ENCODE measurements around the gene C6orf118.

Gene C6orf118

DNA sequence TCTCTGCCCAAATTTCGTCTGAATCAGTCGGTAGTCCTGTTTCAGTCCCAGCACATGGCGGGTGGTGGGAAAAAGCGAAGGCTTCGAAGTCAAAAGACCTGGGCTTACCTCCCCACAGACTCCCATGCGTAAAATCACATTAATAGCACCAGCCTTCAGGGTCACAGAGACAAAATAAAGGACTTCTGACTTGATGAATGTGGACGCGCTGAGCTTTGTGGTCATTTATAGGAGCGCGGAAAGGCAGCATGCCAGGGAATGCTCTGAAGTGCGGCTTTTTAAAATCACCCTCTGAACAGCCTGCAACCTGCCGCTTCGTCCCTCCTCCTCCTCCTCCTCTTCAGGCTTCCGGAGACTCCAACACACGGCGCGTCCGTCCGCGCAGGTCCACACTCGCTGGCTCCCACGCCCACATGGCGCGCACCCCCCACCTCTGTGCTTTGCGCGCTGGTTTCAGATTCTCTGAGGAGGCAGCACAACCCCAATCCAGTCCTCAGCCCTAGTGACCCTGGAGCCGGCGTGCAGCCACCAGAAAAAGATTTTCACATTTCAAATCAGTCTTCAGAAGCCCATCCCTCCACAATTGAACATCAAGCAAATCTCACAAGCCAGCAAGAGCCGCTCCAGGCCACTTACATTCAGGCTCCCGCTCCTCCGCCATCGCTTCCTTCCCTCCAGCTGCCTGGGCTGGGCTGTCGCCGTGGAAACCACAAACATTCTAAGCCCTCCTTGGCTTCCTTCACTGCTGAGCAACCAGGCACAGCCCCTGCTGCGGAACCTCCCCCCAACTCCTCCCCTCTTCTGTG is at the start of gene C6orf118:
C6orf118 (minus strand) TSS at position 680 of the 806 bp plus-strand sequence; CDS start at position 661, 19 bp downstream.
- no peak for DNase-seq (ENCODE audit: low read depth in 2 of 2)

DNA sequence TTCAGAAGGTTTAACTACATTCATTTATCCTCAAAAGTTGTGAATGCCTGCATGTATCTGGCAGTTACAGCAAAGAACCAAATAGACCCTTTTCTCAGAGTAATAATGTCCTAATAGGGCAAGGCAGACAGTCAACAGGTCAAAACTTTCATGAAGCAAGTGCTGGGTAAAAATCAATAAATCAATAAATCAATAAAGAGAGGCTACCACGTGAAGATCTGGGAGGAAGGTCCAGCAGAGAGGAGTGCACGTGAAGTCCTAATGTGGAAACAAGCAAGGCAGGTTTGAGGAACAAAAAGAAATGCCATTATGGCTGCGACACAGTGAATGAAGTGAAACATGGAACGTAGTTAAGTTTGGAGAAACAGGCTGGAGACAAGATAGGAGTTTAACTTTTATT is 36.3 kb upstream of the C6orf118 start:
- no peak for DNase-seq (ENCODE audit: low read depth in 2 of 2)

DNA sequence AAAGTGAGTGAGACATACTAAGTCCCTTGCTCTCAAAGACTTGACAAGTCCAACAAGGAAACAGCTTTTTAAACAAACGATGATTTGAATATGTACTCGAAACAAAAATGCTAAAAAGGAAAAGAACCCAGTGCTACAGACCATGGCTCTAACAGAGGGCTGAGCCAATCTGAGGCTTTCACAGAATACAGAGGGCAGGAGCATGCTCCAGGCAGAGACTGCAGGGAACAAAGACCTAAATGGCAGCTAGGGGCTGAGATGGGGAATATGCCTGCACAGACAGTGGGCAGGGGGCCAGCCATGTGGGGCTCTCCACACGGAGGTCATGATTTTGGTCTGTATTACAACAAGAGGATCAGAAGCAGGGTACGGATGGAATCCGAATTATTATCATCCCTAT is 31.1 kb upstream of the C6orf118 start:
- DNase-seq (ENCODE audit: low read depth in 2 of 2) = no peak

DNA sequence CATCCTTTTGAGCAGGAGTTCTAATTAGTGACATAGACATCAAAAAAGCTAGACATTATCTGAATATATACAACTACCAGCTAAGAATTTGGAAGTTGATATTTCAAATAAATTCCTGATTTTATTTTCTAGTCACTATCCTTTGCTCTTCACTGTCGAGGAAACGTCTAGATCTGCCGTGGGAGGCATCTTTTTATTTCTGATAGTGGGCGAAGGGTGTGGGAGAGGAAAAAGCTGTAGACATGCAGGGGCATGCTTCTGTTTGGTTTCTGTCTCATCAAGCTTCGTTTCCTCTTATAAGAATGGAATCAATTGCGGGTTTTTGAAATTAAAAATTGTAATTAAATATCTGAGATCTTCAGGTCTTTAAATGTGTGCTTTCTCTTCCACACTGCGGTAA is 16.2 kb upstream of the C6orf118 start:
- no peak for DNase-seq (ENCODE audit: low read depth in 2 of 2)

DNA sequence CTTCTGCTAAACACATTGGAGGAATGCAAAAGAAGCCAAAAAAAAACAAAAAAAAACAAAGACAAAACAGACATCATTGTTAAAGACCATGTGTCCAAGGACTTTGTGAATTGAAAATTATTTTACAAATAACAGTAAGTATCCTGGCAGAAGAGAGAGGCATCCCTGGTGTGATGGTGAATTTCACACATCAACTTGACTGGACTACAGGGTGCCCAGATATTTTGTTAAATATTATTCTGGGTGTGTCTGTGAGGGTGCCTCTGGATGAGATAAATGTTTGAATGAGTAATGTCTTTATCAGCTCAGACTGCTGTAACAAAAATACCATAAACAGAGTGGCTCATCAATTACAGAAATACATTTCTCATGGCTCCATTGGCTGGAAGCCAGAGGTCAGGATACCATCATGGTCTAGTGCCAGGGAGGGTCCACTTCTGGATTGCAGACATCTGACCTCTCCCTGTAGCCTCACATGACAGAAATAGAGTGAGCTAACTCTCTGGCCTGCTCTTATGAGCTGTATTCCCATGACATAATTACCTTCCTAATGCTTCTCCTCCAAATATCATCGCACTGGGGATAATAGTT is 12.2 kb upstream of the C6orf118 start:
- no peak for DNase-seq (ENCODE audit: low read depth in 2 of 2)

DNA sequence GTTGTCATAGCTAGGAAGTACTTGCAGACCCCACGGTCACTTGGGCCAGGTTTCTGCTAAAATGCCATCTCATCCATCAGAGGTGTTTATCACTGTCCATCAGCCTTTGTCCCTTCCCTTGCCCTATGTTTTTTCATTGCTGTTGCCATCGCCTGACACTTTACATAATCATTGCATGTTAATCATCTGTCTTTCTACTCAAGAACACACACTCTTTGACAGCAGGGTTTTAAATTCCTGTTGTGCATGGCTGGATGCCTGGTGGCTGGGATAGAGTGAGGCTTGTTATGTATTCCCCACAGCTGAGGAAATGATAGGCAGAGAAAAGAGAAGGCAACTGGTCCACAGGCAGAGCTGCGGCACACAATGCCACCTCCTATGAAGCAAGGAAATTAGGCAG is 11.7 kb upstream of the C6orf118 start:
- no peak for DNase-seq (ENCODE audit: low read depth in 2 of 2)

DNA sequence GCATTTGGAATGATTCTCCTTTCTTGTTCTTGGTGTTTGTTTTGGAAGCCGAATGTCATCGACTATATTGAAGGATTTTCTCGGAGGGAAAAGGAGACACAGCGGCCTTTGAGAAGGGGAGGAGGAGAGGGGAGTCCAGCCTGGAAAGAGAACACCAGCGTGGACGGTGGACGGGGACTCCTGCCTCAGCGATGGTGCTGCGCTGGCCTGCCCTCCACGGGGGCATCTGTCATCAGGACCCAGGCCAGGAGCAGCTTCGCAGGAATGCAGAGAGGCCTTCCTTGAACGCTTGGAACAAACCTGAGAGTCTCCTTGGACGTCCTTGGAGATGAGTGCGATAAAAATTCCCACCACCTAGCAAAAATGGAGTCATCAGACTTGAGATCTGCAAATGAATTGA is 8.3 kb upstream of the C6orf118 start:
- DNase-seq (ENCODE audit: low read depth in 2 of 2) = no peak

DNA sequence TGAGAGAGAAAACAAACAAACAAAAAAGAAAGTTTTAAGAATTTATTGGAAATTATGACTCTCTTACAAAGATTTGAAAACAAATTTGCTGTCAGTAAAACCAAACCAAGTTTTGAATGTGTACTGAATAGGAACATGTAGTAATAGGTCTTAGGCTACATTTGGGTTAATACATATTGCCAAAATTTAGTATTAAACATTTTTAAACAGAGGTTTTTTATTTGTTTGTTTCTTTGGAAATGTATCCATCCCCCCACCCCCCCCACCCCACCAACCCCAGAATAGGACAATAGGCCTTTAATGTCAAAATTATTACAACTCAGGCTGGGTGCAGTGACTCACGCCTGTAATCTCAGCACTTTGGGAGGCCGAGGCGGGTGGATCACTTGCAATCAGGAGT is 2.5 kb downstream of the C6orf118 start:
- DNase-seq (ENCODE audit: low read depth in 2 of 2) = no peak

DNA sequence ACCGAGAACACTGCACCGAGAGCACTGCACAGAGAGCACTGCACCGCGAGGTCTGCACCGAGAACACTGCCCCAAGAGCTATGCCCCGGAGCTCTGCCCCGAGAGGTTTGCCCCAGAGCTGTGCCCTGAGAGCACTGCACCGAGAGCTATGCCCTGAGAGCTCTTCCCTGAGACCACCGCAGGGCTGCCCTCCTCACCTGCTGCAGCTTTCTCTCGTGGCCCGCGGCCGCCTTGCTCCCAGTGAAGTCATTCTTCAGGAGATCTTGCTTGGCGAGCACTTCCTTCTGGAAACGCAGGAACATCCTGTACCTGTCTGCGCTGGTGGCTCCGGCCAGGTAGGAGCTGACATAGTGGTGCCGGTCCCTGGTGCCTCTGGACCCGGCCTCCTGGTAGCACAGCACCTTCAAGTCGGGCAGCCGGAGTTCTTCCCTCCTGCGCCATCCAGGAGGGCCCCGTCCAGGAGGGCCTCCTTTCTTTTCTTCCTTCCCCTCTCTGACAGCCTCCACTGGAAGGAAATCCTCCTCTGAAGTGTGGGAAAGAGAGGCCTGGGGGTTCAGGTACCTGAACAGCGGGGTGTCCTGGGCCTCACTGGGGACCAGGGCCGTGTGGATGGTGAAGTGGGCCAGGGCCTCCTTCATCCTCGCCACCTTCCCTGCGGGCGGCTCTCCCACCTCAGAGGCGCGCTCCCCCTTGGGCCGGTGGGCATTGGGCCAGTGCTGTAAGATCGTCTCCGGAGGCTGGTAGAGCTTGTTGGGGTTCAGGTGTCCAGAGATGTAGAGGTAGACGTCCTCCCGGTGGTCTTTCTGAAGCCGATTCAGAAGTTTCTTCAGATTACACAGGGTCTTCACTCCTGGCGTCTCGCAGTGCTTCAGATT is 7.8 kb downstream of the C6orf118 start:
- DNase-seq (ENCODE audit: low read depth in 2 of 2) = no peak

DNA sequence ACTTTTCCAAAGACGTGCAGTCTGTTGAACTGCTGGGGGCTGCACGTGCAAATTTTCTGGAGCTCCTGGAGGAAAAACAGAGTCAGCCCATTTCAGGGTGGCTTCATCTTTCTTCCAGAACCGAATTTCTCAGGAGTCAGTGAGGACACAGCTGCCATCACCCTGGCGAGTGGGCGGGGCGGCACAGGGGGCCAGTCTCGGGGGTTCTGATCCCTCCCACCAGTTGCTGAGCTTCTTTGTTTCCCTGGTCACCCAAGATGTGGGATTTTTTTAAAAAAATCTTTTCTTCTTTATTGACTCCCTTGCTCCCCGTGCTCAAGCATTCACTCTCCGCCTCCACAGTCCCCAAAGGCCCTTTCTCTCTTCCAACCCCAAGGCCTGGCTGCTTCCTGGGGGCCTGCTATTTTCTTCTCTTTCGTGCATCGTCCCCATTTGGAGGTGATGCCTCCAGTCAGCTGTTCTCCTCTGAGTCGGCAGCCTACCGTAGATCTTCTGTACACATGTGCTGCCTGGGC is 8.9 kb downstream of the C6orf118 start:
- DNase-seq (ENCODE audit: low read depth in 2 of 2) = no peak

DNA sequence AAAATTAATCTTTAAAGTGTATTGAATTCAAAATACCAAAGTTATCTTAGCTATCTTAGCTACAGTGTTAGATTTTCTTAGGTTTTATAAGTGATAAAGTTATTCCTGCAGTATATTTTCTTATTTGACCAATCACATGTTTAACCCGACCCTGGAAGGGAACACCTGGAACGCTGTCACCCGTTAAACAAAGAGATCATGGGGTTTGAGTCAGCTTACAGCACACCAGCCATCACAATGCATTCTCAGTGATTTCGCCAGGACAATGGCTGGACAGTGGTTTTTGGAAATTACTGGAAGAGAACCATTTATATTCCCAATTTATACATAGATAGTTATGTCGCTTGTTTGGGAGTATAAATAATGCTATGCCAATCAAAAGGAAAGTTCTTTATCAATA is 10.5 kb downstream of the C6orf118 start:
- DNase-seq (ENCODE audit: low read depth in 2 of 2) = no peak

DNA sequence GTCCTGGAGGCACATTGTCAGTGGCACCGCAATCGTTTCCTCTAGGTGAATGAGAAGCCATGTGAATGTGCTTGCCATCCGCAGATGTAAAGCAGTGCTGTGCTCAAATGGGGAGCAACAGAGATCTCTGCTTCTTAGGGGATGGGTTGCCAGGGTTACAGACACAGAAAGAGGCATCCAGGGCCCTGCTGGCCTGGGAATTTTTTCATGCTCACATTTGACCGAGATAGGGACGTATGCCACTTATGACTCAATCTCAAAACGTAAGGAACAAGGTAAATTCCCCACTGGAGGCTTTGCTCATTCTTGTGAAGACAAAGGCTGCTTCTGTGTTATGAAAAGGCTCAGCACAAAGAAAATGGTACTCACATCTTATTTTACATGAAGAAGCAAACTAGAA is 11.0 kb downstream of the C6orf118 start:
- DNase-seq (ENCODE audit: low read depth in 2 of 2) = no peak

DNA sequence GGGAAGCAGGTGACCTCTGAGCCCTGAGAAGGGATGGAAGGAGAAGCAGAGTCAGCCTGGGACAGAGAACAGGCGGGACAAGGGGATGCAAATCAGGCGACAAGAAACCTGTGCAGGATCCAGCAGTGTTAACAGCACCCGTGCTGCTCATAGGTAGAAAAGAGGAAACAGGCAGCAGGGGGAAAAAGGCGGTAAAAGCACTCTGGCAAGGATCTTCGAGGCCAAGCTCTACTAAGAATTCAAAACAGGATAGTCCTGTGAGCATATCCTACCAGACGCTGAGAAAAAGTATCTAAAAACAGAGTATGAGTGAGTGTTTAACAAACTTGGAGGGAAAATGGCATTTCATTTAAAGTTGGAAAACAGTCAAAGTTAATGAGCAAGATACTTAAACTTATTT is 16.7 kb downstream of the C6orf118 start:
- DNase-seq (ENCODE audit: low read depth in 2 of 2) = no peak

DNA sequence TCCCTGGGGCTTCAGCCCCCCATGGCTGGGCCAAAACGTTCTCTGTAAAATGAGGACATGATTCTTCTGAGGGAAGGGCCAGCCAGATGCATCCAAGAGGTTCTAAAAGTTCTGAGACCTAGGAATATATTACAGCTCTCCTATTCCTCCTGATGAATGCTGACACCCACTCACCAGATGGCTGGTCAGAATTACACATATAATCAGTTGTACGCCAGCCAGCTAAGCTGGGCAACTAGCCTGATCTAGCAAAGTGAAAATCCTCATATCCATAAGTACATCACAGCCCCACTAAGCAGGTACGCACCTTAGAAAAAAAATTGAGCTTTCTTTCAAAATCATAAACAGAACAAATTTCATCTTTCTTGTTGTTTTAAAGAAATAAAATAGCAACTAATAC is 34.8 kb downstream of the C6orf118 start:
- DNase-seq (ENCODE audit: low read depth in 2 of 2) = no peak

DNA sequence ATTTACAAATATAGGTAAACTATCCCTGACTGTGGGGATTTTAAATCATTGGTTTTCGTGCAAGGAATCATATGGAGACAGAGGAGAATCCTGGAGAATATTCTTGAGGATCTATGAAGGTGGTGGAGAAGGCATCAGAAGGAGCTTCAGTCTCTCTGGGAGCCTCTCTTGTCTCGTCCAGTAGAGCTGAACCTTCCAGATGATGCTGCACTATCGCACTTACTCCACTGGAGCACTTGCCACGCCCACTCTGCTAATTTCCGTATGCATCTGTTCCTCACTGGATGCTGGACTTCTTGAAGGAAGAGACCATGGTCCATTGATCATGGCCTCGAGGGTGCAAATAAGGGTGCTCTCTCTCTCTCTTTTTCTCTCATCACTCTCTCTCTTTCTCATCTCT is 36.8 kb downstream of the C6orf118 start:
- DNase-seq (ENCODE audit: low read depth in 2 of 2) = no peak

DNA sequence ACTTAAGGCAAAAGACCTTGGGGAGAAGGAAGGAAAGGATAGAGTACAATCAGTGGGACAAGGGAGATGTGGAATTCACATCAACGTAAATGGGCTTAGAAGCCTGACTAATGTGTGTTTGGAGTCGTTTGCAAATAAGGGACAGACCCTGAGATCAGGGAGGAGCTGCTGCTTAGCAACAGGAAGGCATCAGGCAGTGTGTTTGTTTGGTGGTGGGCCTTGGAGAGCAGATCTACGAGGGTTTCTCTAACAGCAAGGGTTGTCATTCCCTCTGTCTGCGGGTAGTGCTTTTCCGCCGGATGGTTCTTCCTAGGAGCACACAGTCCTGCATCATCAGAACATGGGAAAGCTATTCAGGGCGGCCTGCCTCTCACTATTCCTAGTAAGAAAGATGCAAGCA is 40.4 kb downstream of the C6orf118 start:
- no peak for DNase-seq (ENCODE audit: low read depth in 2 of 2)

DNA sequence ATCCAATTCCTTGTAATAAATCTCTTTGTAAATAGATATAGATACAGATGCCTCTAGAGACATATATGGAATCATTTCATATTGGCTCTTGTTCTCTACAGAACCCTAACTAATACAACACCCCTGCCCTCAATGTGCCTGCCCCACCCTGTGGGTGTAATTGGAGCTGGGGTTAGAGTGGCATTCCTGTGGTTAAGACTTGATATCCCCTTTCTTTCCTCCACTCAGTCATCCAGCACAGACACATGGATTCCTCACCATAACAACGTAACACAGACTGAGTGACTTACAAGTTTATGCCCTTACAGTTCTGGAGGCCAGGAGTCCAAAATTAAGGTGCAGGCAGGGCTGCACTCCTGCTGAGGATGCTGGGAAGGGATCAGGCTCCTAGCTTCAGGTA is 42.8 kb downstream of the C6orf118 start:
- no peak for DNase-seq (ENCODE audit: low read depth in 2 of 2)

DNA sequence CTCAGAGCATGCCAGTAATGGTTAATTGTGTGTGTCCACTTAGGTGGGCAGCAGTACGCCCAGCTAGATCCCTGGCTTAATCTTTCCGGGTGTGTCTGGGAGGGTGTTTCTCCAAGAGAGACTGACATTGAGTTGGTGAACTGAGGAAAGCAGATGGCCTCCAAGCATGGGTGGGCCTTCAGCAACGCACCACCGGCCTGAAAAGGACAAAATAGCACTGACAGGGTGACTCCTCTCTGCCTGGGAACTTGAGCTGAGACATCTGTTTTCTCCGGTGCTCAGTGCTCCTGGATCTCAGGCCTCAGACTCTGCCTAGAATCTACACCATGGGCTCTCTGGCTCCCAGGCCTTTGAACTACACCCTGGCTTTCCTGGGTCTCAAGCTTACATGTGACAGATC is 43.2 kb downstream of the C6orf118 start:
- no peak for DNase-seq (ENCODE audit: low read depth in 2 of 2)

DNA sequence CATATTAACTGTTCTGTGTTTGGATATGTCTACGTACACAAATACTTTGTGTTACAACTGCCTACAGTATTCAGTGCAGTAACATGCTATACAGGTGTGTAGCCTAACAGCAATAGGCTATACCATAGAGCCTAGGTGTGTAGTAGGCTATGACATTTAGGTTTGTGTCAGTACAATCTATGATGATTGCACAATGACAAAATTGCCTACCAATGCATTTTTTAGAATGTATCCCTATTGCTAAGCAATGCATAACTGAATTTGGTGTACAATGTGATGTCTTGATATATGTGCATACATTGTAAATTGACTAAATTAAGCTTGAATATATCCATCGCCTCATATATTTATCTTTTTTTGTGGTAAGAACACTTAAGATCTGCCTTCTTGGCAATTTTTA is 48.9 kb downstream of the C6orf118 start:
- no peak for DNase-seq (ENCODE audit: low read depth in 2 of 2)

DNA sequence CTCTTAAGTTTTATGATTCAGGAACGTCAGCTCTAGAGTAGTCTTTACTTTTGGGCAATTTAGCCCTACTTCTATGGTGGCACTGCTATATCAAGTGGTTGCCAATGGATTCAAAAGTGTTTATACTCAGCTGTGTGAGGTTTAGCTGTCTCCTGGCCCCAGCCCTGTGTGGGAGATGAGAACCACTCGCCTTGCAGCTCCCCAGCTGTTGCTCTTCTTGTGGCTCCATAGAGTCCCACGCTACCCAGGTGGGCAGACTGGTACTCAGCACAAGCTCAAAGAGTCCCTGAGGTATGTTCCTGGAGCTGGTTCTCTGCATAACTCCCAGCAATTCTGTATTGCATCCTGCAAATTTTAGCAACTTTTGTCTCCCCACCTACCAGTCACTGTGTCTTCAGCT is 59.6 kb downstream of the C6orf118 start:
- no peak for DNase-seq (ENCODE audit: low read depth in 2 of 2)

DNA sequence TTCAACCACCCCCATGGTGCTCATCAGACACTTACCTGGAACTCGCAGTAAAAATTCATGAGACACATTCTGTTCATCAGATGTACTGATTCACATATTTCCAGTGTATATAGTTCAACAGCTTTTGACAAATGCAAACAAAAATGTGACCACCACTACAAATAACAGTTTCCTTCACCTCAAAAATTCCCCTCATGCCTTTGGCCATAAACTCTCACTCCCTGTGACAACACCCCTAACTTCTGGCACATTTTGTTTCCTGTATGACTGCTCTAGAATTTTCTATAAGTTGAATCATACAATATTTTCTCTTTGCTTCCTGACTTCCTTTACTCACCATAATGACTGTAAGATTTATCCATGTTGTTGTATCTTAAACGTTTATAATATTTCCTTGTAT is 63.7 kb downstream of the C6orf118 start:
- no peak for DNase-seq (ENCODE audit: low read depth in 2 of 2)

DNA sequence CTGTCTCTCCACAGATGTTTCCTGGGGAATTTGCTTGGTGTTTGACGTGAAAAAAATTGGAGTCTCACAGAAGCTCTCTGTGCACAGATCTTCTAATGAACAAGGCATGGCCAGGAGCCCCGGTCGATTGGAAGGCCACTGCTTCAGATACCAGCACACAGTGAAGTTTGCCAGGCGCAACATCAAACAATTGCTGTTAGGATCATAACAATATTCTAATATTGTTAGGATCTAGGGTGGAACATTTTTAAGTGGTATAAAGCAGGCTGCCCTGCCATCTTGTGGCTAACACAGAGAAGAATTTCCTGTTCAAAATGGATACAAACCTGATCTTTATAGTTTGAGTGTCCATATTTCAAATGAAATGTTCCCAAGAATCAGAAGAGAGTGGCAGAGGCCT is 64.1 kb downstream of the C6orf118 start:
- DNase-seq (ENCODE audit: low read depth in 2 of 2) = no peak

Measured in stimulated activated CD4-positive, alpha-beta T cell treated with anti-CD3 and anti-CD28 coated beads, Interleukin-12 subunit alpha, Interleukin-12 subunit beta, amount 100 ng/mL, for 24 hours (primary cell).